SK-N-MC (cell line): Measurements from ENCODE around the gene HEBP1.

ENCODE experiments used
- EZH2 ChIP-seq: fragments of 200-600 bp; sonication (generic); IDR thresholded peaks from one replicate; pipeline ENCODE4 v1.6.1; 2017; ENCODE audit warnings: antibody characterized with exemption
- POLR2AphosphoS5 ChIP-seq: IDR thresholded peaks from 2 replicates; pipeline ENCODE4 v1.6.1; 2012; ENCODE audit warnings: mild to moderate bottlenecking, low read depth, low read length, borderline replicate concordance

DNA sequence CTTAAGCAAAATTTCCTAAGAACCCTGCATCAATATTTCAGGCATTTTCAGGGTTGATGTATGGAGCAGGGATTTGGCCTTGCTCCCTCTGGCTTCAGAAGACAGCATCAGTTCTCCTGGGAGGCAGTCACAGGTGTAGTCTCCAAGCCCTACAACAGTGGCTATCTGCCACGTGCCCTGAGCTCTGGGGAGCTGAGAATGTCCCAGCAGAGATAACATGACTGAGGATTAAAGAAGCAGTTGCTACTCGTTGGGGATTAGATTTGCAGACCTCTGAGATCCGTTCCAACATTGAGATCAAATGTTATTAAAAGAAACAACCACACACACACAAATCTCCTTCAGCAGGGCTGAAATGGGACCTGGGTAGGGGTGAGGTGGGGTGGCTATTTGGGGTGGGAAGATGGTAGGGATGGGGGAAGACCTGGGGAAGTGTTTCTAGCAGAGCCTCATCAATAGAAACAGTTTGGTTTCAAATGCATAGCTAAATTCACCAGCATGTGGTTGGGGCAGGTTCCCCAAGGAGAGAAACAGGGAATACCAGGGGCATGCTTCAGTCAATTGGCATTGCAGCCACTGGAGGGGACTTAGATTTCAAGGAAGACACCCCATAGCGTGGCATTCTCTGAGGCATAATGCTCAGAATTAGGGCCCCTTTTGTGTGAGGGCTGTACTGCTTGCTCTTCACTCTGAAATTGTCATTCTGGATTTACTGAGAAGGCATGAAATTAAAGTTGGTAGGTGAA is 28.9 kb upstream of the HEBP1 start:
- no peak for TF ChIP-seq EZH2
- no peak for TF ChIP-seq POLR2AphosphoS5
